BLaER1 treated with 17β-estradiol and CSF1 and Interleukin-3, amounts not matched to agents 10 nM and 100 nM (cell line): Measurements from ENCODE around the gene UVSSA.
"Not testable (repeated sequence)": the region's sequence is repeated elsewhere in the genome, so short reads cannot be mapped to it uniquely, and the experiment has no call there.

Source experiments
- H3K27ac ChIP-seq, 11 experiments: shearing (Covaris generic); formaldehyde crosslinking; 2 replicates each; pipeline ENCODE4 v1.8.1; 2022
- H3K27me3 ChIP-seq, 11 experiments: shearing (Covaris generic); formaldehyde crosslinking; 2 replicates each; pipeline ENCODE4 v1.8.1; 2022
- H3K36me3 ChIP-seq, 11 experiments: shearing (Covaris generic); formaldehyde crosslinking; 2 replicates each; pipeline ENCODE4 v1.8.1; 2022
- H3K4me1 ChIP-seq, 10 experiments: shearing (Covaris generic); formaldehyde crosslinking; 2 replicates each; pipeline ENCODE4 v1.8.1; 2022
- H3K4me2 ChIP-seq, 11 experiments: shearing (Covaris generic); formaldehyde crosslinking; 2 replicates each; pipeline ENCODE4 v1.8.1; 2022
- H3K4me3 ChIP-seq, 10 experiments: shearing (Covaris generic); formaldehyde crosslinking; 2 replicates each; pipeline ENCODE4 v1.8.1; 2022
- H3K9ac ChIP-seq, 11 experiments: shearing (Covaris generic); formaldehyde crosslinking; 2 replicates each; pipeline ENCODE4 v1.8.1; 2022
- H3K9me3 ChIP-seq, 11 experiments: shearing (Covaris generic); formaldehyde crosslinking; replicated peaks in 1 of 11; 2 replicates each; pipeline ENCODE4 v1.8.1; 2022
- H4K20me1 ChIP-seq, 11 experiments: shearing (Covaris generic); formaldehyde crosslinking; 2 replicates each; pipeline ENCODE4 v1.8.1; 2022
- Cebpa-rat ChIP-seq, 11 experiments: shearing (Covaris generic); IDR thresholded peaks; 2 replicates each; pipeline ENCODE4 v1.8.1; 2022

UVSSA gene

DNA sequence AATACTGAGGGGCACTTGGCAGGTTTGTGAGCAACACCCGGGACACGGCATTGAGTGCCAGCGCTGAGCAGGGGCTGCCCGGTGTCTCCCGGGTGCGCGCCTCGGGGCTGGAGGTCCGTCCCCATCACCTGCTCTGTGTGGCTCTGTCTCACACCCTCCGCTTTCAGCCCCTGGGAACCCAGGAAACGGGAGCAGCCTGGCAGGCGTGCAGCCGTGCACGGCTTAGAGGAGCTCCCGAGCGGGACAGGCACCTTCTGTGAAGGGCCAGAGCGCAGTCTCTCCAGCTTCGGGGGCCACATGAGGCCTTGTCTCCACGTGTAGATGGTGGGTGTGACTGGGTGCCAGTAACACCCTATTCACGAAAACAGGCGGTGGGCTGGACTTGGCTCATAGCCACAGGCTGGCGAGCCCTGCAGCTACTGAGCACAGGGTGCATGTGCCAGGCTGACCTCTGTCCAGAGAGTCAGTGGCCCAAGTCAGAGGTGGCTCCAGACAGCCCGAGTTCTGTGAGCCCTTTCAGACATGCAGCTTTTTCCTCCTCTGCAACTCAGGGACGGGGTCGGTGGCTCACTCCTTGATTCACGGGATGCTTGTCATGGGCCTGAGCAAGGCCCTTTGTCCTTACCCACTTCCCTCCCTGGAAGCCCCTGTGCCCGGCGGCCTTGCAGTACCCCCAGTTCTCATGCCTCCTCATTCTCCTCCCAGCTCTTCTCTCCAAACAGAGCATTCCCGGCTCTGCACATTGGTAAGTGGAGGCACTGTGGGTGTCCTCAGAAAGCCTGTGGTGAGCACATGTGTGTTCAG is 23.5 kb downstream of the UVSSA start:
- Histone ChIP-seq H3K9me3 (peaks cover 7 to 21% (median 17%) of the 10 kb centered on the region in 11 experiments; a peak in 17 of 22 replicates), H3K27ac (no peak overlapping the region), H3K27me3 (no peaks in the 10 kb centered on the region), H4K20me1 (peaks cover 0 to 35% (median 0%) of the 10 kb centered on the region in 11 experiments; a peak in 6 of 22 replicates), H3K4me2 (no peak overlapping the region), H3K4me1 (peaks cover 0 to 16% (median 14%) of the 10 kb centered on the region in 10 experiments; a peak in 17 of 20 replicates), H3K4me3 (no peak overlapping the region), H3K9ac (no peak overlapping the region), H3K36me3 (peaks cover 0 to 69% (median 0%) of the 10 kb centered on the region in 11 experiments; a peak in 9 of 22 replicates)
- TF ChIP-seq Cebpa-rat (IDR thresholded peaks at IDR 0.05) = no peak

DNA sequence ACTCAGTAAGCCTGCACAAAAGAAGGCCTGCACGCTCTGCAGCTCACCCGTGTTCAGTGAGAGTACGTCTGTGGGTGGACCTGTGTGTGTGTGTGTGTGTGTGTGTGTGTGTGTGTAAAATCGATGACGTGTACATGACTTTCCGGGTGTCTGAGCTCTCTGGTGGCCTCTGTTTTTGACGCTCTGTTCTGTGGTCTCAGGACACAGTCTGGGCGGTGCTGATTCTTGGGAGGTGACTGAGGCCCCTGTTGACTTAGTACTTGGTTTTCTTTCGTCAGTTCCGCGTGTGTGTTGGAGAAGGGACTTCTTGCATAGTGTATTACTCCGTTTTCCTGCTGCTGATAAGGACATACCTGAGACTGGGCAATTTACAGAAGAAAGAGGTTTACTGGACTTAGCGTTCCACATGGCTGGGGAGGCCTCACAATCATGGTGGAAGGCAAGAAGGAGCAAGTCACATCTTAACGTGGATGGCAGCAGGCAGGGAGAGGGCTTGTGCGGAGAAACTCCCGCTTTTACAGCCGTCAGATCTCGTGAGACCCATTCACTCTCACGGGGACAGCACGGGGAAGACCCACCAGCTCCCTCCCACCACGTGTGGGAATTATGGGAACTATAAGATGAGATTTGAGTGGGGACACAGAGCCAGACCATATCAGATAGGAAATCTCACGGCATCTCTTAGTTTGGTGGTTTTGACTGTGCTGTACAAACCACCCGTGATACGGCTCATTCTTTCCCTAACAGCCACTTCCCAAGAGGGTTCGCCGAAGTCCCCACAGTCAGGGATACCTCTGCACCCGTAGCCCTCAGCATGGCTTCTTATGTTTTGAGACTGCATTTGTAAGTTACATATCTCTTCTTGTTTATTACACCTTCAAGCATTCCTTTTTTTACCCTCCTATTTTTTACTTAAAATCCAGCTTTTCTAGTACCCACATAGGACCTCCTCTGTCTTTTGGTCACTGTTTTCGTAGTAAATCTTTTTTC is 24.5 kb downstream of the UVSSA start:
- peaks cover 0 to 16% (median 12%) of the 10 kb centered on the region in 10 experiments; a peak in 17 of 20 replicates for H3K4me1 ChIP-seq
- no peak overlapping the region for H3K4me3 ChIP-seq
- peaks cover 0 to 67% (median 0%) of the 10 kb centered on the region in 11 experiments; a peak in 9 of 22 replicates for H3K36me3 ChIP-seq
- H3K4me2 ChIP-seq = no peak overlapping the region
- no peak for TF ChIP-seq Cebpa-rat (IDR thresholded peaks at IDR 0.05)
- H3K27ac ChIP-seq = no peak overlapping the region
- peaks cover 7 to 21% (median 17%) of the 10 kb centered on the region in 11 experiments; a peak in 17 of 22 replicates for H3K9me3 ChIP-seq
- H3K9ac ChIP-seq = no peak overlapping the region
- peaks cover 0 to 40% (median 0%) of the 10 kb centered on the region in 11 experiments; a peak in 5 of 22 replicates for H4K20me1 ChIP-seq
- peaks cover 0 to 5% (median 0%) of the 10 kb centered on the region in 11 experiments; a peak in 6 of 22 replicates for H3K27me3 ChIP-seq

DNA sequence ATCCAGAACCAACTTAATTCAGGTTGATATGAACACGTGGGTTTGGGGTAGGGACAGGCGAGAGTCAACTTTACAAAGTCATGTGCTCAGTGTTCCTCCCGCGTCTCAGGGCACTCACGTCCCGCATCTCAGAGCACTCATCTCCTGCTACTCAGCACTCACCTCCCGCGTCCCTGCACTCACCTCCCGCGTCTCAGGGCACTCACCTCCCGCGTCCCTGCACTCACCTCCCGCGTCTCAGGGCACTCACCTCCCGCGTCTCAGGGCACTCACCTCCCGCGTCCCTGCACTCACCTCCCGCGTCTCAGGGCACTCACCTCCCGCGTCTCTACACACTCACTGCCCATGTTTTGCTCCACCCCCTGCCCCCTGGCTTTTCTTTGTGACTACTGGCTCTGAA is 25.6 kb downstream of the UVSSA start:
- peaks cover 0 to 51% (median 6%) of the 10 kb centered on the region in 11 experiments; a peak in 8 of 22 replicates for H4K20me1 ChIP-seq
- peaks cover 0 to 71% (median 0%) of the 10 kb centered on the region in 11 experiments; a peak in 9 of 22 replicates for H3K36me3 ChIP-seq
- peaks cover 7 to 21% (median 17%) of the 10 kb centered on the region in 11 experiments; a peak in 17 of 22 replicates for H3K9me3 ChIP-seq
- not testable (repeated sequence) for H3K9ac ChIP-seq, H3K4me3 ChIP-seq, H3K27ac ChIP-seq, H3K4me2 ChIP-seq
- H3K4me1 ChIP-seq = peaks cover 0 to 22% (median 19%) of the 10 kb centered on the region in 10 experiments; a peak in 17 of 20 replicates
- H3K27me3 ChIP-seq = peaks cover 0 to 14% (median 0%) of the 10 kb centered on the region in 11 experiments; a peak in 7 of 22 replicates

DNA sequence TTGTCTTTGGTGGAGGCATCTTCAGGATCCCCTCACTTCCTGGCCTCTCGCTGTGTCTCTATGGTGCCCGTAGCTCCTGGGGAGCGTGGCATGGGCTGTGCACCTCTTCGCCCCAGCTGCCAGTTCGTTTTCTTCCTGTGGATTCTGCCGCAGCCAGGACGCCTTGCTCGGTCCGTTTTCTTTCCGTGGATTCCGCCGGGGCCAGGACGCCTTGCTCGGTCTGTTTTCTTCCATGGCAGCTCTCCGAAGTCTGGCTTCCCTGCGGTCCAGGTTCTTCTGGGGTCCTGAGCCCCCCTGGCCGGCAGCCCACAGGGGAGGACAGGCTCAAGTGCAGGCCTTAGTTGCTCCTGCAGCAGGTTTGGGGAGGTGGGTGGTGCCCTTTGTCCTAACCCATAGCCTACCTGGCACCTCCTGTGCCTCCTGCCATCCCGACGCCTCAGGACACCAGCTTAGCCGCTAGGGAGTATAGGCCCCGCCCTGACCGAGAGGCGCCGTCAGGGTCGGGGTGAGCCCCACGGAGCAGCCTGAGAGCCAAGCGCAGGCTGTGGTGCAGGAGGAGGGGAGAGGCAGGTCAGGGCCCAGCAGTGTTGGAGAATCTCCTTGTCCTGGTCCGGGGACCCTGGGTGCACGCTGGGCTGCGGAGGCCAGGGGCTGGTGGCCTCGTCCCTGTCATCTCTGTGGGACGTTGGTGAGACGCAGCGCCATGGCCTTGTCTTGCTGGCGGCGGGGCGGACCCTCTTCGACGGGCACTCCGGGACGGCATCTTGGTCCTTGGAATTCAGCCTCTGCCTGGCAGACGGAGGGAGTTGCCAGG is 27.1 kb downstream of the UVSSA start:
- Histone ChIP-seq H3K4me3 (no peak overlapping the region), H3K27ac (no peak overlapping the region), H3K9ac (no peak overlapping the region), H4K20me1 (peaks cover 0 to 57% (median 13%) of the 10 kb centered on the region in 11 experiments; a peak in 12 of 22 replicates), H3K4me1 (peaks cover 0 to 37% (median 34%) of the 10 kb centered on the region in 10 experiments; a peak in 17 of 20 replicates), H3K9me3 (peaks cover 7 to 21% (median 17%) of the 10 kb centered on the region in 11 experiments; a peak in 17 of 22 replicates), H3K27me3 (peaks cover 0 to 27% (median 0%) of the 10 kb centered on the region in 11 experiments; a peak in 7 of 22 replicates), H3K36me3 (peaks cover 0 to 64% (median 0%) of the 10 kb centered on the region in 11 experiments; a peak in 9 of 22 replicates), H3K4me2 (no peak overlapping the region)
- no peak for TF ChIP-seq Cebpa-rat (IDR thresholded peaks at IDR 0.05)

DNA sequence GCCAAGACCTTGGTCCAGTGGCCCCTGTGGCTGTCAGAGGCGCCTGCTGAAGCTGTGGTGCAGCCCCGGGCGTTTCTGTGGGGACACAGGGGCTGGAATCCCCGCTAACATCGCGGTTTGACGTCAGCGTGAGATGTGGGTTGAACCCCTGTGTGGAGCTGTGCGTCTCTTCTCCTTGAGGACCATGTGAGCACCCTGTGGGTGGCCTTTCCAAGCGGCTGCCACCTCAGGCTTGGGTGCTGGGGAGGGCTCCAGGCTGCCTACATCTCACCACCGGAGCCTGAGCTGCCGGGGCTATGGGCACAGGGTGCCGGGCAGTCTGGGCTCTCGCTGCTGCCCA is 27.7 kb downstream of the UVSSA start:
- H3K4me1 ChIP-seq = peaks cover 0 to 40% (median 36%) of the 10 kb centered on the region in 10 experiments; a peak in 17 of 20 replicates
- H3K27ac ChIP-seq = no peak overlapping the region
- peaks cover 0 to 27% (median 0%) of the 10 kb centered on the region in 11 experiments; a peak in 7 of 22 replicates for H3K27me3 ChIP-seq
- H3K9me3 ChIP-seq = peaks cover 7 to 21% (median 17%) of the 10 kb centered on the region in 11 experiments; a peak in 17 of 22 replicates
- no peak overlapping the region for H3K4me3 ChIP-seq
- no peak overlapping the region for H3K9ac ChIP-seq
- peaks cover 0 to 64% (median 0%) of the 10 kb centered on the region in 11 experiments; a peak in 9 of 22 replicates for H3K36me3 ChIP-seq
- H3K4me2 ChIP-seq = no peak overlapping the region
- TF ChIP-seq Cebpa-rat (IDR thresholded peaks at IDR 0.05) = no peak
- peaks cover 0 to 57% (median 13%) of the 10 kb centered on the region in 11 experiments; a peak in 12 of 22 replicates for H4K20me1 ChIP-seq

DNA sequence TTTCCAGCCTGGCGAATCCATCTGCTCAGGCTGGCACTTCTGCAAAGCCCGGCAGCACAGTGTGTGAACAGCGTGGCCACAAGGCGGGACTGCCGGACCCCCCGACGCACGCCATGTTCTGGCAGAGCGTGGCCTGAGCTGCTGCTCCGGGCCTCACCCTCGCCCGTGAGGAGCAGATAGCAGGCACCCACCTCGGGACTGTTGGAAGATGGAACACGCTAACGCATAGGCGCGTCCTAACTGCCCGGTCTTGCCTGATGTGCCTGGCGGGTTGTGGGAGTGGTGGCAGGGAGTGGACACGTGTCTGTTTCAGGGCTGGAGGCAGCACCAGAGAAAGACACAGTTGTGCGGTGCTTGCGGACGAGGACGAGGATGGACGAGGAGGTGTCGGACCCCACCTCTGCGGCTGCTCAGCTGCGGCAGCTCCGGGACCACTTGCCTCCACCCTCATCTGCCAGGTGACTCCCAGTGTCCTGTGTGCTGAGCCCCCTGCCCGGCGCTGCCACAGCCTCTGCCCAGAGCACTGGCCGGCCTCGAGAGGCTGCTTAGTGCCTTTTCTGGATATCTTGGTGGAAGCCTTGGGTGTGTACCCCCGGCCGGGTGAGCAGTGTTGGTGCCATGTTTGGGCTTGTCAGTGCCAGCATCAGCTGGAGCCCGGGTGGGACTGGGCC is 28.2 kb downstream of the UVSSA start:
- Histone ChIP-seq H3K4me3 (no peak overlapping the region), H3K4me1 (peaks cover 0 to 40% (median 36%) of the 10 kb centered on the region in 10 experiments; a peak in 17 of 20 replicates), H3K9me3 (peaks cover 7 to 21% (median 17%) of the 10 kb centered on the region in 11 experiments; a peak in 17 of 22 replicates), H3K27me3 (peaks cover 0 to 27% (median 0%) of the 10 kb centered on the region in 11 experiments; a peak in 7 of 22 replicates), H3K9ac (peak overlapping the region in 1 of 11 experiments; percentile 47; a peak in 2 of 22 replicates), H3K36me3 (peaks cover 0 to 64% (median 0%) of the 10 kb centered on the region in 11 experiments; a peak in 9 of 22 replicates), H3K4me2 (peak overlapping the region in 4 of 11 experiments; percentile 72 to 86 (median 82); a peak in 3 of 22 replicates), H4K20me1 (peaks cover 0 to 57% (median 13%) of the 10 kb centered on the region in 11 experiments; a peak in 12 of 22 replicates), H3K27ac (no peak overlapping the region)
- TF ChIP-seq Cebpa-rat (IDR thresholded peaks at IDR 0.05) = no peak

DNA sequence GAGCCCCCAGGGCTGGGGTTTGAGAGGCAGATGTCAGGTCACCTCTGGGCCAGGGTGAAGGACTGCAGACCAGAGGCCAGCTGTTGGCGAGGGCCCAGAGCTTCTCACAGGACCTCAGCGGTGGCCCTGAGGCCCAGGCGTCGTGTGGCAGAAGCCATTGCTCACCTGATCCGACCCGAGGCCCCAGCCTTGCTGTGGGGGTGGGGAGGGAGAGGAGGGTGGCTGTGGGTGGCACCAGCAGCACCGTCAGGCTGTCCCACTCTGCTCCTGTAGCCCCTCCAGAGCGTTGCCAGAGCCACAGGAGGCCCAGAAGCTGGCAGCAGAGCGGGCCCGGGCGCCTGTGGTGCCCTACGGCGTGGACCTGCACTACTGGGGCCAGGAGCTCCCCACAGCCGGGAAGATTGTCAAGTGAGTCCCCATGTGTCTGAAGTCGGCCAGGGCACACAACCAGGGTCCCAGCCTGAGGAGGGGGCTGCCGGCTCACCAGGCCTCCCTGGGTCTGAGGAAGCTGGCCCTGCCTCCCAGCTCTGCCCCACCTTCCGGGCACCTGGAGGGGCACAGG is 28.8 kb downstream of the UVSSA start:
- Histone ChIP-seq H3K27me3 (peaks cover 0 to 27% (median 0%) of the 10 kb centered on the region in 11 experiments; a peak in 7 of 22 replicates), H3K36me3 (peaks cover 0 to 60% (median 0%) of the 10 kb centered on the region in 11 experiments; a peak in 9 of 22 replicates), H4K20me1 (peaks cover 0 to 51% (median 13%) of the 10 kb centered on the region in 11 experiments; a peak in 12 of 22 replicates), H3K27ac (no peak overlapping the region), H3K4me2 (peak overlapping the region in 9 of 11 experiments; percentile 24 to 86 (median 78); a peak in 16 of 22 replicates), H3K9me3 (peaks cover 7 to 21% (median 17%) of the 10 kb centered on the region in 11 experiments; a peak in 17 of 22 replicates), H3K4me1 (peaks cover 0 to 40% (median 36%) of the 10 kb centered on the region in 10 experiments; a peak in 17 of 20 replicates), H3K4me3 (no peak overlapping the region), H3K9ac (peak overlapping the region in 9 of 11 experiments; percentile 5 to 62 (median 39); a peak in 9 of 22 replicates)
- TF ChIP-seq Cebpa-rat (IDR thresholded peaks at IDR 0.05) = no peak
